GM18867 (cell line): ENCODE measurements around the gene CLSTN2.

Source experiments
- ATAC-seq: cut with Tn5 transposase; IDR thresholded peaks from one replicate; pipeline ENCODE4 v1.9.1; 2021; ENCODE audit warnings: mild to moderate bottlenecking, moderate library complexity; ENCODE audit not compliant: unreplicated experiment

CLSTN2 gene

DNA sequence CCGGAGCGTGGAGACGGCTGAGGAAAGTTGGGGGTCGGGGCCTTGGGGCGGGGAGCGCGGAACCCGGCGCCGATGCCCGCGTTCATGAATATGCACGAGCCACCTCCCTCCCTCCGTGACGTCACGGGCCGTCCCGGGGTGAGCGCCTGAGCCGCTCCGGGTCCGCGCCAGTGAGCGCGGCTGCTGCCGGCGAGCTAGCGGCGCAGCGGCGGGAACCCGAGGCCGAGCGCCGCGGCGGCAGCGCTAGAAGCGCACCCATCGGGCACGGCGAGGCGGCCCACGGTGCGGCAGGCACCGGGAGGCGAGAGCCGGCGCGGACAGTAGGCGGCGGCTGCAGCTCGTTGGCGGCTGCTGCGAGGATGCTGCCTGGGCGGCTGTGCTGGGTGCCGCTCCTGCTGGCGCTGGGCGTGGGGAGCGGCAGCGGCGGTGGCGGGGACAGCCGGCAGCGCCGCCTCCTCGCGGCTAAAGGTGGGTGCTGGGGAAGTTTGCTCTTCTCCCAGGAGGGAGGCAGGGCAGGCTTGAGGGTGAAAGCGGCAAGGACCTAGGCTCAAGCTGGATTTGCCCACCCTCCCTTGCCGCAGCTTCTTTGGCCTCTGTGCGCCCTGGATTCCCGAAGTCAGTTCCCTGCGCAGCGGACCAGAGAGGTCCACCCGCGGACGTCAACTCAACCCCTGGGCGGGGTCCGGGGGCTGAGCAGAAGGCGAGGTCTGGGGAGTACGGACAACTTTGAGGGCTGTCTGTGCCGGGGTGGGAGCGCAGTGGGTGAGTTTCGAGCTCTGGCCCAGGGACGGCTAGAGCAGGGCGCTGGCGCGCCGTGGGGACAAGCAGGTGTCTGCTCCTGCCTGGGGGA is at the start of gene CLSTN2:
CLSTN2 (plus strand) TSS at position 170 of the 850 bp plus-strand sequence.
- ATAC-seq = peak; percentile 68

DNA sequence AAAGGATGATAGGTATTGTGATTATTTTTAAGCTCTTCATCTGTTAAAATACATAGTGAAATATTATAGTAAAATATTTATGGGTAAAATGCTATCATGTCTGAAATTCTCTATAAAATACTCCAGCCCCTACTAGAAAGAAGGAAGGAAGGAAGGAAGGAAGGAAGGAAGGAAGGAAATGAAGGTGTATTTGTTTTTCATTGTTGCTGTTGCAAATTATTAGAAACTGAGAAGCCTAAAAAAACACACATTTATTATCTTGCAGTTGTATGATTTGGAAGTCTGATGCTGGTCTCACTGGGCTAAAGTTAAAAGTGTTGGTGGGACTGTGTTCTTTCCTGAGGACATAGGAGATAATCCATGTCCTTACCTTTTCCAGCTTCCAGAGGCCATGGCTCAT is 47.6 kb upstream of the CLSTN2 start:
- ATAC-seq = no peak

DNA sequence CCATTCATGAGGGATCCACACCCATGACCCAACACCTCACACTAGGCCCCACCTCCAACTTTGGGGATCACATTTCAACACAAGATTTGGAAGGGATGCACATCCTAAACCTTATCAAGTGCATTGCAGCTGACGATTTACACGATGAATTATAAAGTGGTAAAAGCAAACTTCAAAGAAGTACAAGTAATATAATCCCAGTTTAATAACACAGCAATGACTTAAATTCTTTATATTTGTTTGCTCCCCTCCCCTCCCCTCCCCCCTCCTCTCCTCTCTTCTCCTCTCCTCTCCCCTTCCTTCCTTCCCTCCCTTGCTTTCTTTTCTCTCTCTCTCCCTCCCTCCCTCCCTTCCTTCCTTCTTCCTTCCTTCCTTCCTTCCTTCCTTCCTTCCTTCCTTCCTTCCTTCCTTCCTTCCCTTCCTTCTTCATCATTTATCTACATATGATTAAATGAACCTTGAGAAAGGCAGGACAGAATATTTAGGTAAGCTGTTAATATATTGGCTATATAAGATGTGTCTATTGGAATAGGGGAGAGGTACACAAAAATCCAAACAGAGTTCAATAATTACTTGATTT is 46.3 kb upstream of the CLSTN2 start:
- ATAC-seq = no peak

DNA sequence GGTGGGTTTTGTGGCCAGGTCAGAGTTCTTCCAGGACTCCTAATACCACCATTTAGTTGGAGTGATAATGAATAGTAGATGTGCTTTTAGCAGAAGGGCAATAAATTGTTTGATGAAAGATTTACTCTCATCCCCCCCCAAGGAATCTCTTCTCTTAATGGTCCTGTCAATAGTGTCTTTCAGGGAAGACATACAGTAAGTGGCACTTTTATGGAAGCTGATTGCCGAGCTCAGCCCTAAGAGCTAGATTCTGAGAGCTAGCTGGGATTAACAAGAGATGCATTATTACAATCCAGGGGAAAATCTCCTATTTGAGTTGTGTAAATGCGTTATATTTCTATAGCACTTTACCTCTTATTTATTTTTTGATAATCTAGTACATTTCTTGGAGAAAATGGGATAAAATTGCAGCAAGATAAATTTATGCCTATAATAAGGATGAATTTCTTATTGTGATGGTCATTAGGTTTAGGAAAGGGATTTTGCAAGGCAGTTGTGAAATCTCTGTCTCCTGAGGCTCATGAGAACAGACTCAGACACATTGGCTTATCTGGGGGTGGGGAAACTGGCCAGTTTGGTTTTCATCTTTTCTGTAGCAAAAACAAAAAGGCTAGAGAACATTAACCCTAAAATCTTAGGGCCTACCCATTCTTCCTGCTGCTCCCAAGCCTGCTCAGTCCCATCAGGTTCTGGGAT is 41.6 kb upstream of the CLSTN2 start:
- ATAC-seq = no peak

DNA sequence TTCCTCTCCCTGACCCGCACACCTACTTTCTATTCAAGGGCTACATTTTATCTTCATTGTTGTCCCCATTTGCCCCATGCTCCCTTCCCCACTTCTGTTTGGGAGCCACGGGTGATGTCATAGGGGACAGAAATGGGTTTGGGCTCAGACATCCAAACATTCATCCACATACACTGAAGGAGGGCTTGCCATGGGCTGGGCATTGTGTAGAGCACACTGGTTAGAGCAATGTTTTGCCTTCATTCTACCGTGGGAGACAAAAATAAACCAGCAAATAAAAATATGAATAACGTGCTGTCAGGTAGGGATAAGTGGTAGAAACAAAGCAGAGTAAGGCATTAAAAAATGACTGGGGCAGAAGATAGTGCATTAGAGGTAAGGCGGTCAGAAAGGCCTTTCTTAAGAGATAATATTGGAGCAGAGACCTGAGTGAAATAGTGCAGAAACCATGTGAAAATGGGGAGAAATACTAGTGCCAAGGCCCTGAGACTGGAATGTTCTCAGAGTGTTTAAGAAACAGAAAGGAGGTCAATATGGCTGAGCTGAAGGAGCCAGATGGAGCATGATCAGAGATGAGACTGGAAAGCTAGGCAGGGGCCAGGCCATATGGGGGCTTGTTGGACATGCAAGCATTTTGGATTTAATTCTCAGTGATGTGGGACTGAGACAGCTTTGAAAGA is 40.9 kb upstream of the CLSTN2 start:
- no peak for ATAC-seq

DNA sequence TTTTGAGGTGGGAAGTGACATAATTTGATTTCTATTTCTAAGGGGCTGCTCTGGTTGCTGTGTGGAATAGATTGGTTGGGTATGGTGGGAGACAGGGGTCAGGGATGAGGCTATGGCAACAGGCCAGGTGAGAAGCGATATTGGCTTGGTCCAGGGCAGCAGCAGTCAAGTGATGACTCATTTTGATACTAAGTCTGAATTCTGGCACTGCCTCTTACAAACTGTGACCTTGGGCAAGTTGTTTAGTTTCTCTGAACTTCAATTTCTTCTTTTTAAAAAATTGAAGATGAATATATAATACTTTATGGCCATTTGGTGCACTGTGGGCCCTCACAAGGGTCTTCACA is 40.4 kb upstream of the CLSTN2 start:
- ATAC-seq = no peak

DNA sequence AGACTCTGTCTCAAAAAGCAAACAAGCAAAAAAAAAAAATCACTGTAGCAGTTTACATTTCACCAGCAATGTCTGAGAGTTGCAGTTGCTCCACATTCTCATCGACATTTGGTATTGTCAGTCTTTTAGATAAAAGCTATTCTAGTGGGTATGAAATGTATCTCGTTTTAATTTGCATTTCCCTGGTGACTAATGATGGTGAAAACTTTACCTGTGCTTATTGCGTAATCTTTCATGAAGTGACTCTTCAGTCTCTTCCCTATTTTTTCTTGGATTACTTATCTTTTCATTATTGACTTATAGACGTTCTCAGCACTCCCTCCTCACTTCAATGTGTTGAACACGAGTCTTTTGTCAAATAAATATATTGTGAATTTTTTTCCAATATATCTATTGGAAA is 37.2 kb upstream of the CLSTN2 start:
- ATAC-seq = no peak

DNA sequence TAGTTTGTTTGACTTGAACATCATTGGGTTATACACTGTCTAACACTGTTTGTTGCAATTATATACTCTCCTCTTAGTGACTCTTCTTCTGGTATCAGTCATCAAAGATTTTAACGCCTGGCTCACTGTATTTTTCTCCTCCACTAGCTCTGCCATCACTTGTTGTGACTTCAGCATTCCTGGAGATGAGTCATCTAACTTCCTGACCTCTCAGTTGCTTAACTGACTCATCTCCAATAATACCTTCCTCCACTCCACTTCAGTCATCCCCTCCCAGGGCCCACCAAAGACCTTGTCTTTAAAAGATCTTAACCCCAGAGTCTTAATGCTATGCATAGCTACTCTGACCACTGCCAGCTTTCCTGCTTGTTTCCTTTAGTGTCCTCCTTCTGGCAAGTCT is 28.6 kb upstream of the CLSTN2 start:
- no peak for ATAC-seq

DNA sequence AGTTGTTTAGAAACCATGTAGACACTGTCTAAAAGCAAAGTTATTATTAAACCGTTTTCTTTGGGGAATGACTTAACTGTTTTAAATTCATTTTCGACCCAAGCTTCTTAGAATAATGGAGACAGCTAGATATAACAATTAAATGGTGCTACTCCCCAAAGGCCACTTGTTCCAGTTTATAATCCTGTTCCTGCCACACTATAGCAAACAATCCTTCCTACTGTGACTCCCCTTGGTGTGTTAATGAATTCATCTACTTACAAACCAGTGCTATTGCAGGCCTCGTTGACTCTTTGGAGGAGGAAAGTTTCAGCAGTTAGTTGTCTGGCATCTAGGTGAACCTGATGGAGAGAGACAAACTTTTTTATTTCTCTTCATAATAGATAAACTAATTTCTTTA is 25.2 kb upstream of the CLSTN2 start:
- no peak for ATAC-seq

DNA sequence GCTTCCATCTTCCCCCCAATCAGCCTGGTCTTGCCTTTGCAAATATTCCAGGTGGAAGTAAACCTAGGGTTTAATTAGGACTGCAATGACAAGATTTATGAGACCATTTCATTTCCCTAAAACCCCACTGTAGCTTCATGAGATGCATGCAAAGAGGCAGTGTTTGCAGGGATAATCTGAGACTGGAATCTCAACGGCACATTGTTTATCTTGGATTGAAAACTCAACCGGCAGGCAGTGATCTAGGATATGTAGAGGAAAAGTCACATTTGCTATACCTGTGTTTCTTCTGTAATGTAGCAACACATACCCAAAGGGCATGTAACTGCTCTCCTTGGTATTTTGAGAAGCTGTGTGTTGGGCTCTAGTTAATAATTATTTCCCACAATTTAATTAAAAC is 18.7 kb upstream of the CLSTN2 start:
- no peak for ATAC-seq

DNA sequence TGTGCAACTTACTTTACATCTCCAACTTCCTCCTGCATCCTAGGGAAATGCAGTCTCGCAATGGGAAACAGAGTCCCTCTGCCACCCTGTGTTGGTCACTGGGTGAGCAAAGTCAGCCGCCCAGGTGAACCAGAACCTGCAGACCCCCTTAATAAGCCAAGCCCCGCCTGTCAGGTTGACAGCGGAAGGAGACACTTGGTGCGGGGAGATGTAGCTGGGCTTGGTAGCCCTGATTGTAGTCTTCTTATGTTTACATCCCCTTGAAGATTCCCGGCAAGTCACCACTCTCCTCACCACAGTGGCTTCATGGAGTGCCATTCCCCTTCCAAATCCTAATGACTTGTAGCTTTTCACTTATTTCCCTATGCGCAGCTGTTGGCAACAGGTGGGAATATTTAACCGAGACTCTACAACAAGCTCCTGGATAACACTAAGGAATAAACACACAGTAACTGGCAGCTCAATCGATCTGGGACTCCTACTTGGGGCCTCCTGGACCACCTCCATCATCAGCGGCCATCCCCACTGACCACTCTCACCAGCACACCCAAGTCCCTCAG is 17.7 kb upstream of the CLSTN2 start:
- ATAC-seq = no peak

DNA sequence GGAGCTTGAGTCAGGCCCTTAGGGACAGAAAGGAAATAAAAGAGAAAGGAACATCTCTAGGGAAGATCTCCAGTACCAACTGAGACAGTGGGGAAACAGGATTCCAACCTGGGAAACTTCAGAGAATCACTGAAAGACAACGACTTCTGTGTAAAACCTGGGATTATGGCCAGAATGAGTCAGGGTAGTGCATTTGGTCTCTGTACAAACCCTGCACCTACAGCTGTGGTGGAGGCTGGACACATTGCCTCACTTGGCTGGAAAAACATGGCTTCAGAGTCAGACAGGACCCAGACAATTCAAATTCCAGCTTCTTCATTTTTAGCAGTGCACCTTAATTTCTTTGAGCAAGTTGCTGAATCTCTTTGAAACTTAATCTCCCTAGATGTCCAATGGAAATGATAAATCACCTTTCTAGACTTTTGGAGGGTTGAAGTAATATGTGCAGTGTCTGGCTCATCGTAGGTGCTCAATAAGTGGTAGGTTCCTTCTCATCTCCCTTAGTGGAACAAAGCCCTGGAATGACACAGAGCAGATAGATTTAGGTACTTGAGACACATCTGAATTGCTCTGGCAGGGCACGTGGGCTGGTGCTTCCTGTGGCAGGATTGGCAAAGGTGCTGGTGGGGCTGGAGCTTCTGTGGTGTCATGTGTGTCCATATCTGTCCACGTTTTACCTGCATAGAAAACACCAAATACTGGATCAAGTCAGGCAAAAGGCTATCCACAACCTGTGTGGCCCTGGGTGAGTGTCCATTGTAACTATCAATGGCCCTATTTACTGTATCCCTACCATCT is 6.1 kb upstream of the CLSTN2 start:
- ATAC-seq = no peak

DNA sequence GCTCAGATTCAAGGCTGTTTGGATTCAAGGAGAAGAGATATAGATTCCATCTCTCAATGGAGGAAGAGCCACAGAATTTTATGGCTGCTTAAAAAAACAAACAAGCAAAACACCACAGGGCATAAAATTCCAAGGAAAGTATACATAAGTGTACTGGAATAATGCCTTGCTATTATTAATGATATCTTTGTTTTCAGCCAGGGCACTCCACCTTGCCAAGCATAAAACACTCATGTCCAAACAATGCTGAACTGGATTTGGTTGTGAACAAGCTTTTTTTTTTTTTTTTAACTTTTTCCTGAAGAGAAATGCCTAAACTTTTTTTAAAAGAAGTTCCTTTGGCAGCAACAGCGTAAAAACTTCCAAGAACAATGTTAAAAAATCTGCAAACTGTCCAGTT is 4.8 kb upstream of the CLSTN2 start:
- ATAC-seq = no peak

DNA sequence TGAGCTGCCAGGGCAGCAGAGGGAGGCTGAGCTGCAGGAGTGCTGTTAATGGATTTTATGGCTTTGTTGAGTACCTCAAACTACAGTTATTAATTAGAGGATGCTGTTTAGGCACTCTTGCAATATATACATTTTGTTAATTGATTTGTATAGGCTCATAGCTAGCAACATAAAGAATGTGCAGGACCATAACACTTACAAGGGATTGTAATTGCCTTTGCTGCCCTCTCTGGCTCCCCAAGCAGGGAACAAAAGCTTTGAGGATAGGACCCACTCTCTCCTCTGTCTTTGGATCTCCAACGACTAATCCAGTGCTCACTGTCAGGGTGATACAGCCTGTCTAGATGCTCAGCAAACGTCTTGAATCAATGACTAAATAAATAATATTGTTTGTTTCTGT is 1.2 kb upstream of the CLSTN2 start:
- no peak for ATAC-seq

DNA sequence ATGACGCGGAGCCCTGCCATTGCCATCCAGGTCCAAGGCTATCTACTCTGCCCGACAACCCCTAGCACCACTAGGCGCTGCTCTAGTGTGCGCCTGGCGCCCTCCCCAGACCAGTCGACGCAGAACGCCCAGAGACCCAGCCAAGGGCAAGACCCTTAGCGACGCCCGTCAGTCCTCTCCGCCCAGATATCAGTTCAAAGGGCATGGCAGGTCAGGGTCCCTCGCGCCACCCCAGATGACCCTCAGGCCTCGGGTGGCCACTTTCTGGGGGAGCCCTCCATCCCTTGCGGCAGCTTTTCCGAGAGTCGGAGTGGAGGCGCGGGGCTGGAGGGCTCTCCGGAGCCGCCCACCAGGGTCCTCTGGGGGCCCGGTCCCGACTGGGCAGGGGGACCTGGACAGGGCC is 371 bp upstream of the CLSTN2 start:
- peak; percentile 14 for ATAC-seq

DNA sequence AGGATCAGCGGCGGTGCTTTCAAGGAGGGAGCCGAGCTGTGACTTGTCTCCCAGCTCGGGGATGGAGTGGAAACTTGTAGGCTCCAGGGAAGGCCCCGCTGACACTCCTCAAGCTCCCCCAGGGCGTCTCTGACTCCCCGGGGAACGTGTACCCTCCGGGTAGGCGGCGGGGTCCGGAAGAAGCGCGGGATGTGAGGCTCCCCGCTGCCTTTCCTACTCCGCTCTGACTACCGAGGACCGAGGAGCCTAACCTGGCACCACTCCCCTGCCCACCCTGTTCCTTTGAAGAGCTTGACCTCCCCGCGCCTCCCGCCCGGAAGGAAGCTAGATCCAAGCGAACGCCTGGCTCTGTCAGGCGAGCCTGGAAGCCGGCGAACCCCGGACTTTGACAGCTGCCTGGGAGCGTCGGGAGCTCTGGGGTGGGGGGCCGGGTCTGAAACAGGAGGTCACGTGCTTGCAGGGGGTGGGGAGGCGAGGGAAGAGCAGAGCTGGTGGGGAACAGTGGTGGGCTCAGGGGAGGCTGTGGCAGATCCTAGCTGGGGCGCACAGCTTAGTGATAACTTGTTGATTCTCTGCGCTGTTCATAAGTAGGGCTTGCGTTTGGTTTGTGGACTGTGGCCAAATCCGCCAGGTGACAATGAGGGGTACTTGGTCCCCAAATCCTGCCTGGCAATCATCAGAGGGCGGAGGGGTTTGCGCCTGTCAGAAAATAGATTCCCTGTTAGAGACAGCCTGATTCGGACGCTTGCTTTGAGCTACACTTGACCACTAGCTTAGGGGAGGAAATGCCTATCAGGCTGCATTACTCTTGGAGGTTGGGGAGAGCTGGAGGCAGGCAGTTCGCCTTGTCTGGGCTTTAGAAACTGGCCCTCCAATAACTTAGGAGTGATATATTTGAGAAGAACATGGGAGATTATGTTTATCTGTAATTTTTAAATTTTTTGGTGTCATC is 1.2 kb downstream of the CLSTN2 start:
- ATAC-seq = no peak

DNA sequence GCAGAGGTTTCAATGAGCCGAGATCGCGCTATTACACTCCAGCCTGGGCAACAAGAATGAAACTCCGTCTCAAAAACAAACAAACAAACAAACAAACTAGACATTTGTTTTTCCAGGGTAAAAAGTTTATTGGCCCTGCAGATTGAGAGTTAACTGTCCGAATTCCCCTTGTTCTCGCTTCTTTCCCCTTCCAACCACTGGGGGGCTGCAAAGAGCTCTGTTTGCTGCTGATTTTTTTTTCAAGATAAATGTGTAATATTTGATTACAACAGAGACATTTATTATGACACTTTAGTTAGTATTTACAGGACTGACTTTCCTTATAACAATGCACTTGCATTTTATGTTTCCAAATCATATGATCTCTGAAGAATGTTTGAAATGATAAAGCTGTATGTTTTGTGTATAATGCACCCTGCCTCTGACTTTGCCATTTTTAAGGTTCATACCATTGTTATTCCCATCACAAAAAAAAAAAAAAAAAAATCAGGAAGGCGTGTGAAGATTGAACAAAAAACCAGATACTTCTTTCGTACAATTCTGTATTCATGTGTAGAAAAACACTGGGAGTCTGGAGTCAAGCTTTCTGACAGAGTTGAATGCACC is 2.8 kb downstream of the CLSTN2 start:
- ATAC-seq = no peak

DNA sequence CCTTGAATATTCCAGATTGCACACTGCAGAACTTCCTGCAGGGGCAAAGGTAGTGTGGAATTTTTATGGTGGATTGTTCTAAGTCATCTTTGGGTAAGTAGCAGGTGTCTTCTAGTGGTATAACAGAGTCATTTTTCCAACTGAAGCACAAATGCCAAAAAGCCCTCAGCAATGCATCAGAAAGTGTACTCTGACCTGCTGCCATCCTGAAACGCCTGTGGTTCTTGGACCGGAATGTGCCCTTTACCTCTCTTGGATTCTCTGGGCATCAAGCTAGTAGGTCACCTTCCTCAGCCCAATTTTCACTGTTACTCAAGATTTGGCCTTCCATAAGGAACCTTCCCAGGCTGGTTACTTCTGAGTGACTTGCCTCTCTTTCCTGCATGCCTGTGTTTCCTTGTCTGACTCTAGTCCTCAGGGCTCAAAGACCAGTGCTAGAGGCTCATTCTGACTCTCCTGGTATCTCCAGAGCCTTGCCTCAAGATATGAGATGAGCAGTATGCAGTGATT is 4.8 kb downstream of the CLSTN2 start:
- no peak for ATAC-seq

DNA sequence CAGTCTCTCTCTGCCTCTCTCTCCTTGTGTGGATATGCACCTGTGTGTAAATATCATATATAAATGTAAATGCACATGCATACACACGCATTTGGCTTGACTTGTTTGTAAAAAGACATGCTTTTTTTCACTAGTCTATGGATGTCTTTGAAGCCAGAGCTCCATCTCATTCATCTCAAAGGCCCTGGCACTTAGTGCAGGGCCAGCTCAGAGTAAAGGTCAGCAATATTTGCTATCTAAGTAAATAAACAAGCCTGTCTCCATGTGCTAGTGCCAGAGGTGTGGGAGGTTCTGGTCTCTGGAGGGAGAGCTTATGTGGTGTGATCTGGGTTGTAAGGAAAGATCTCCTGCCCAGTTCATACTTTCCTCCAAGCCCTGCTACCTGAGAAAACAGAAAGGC is 5.6 kb downstream of the CLSTN2 start:
- ATAC-seq = no peak
